ENCODE data around the gene GRIN3B.

GRIN3B gene

DNA sequence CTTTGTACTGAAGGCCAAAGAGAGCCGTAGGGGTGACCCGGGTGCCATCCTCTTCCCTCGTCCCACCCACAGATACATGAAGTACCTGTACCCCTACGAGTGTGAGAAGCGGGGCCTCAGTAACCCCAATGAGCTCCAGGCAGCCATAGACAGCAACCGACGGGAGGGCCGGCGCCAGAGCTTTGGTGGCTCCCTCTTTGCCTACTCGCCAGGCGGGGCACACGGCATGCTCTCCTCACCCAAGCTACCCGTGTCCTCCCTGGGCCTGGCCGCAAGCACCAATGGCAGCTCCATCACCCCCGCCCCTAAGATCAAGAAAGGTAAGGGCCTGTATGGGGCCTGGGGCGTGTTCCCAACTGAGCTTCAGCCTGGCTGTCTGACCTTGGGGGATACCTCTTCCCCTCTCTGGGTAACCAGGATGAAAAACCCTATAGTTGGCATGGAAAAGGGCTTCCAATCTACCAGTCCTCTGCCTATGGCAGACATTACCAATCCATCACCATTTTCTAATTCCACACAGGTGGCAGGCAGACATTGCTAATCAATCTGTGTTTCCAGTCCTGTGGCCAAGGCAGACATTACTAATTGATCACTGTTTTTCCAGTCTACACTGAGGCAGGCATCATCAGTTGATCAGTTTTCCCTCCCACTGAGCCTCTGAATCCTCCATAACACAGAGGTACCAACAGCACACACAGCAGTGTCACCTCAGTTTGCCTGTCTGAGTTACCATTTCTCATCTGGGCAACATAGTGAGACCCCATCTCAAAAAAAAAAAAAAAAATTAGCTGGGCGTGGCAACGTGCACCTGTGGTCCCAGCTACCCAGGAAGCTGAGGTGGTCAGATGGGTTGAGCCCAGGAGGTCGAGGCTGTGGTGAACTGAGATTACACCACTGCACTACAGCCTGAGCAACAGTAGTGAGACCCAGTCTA lies 35.2 kb upstream of the GRIN3B start:
- no peak for DNase-seq (ENCODE audit: low read depth)

DNA sequence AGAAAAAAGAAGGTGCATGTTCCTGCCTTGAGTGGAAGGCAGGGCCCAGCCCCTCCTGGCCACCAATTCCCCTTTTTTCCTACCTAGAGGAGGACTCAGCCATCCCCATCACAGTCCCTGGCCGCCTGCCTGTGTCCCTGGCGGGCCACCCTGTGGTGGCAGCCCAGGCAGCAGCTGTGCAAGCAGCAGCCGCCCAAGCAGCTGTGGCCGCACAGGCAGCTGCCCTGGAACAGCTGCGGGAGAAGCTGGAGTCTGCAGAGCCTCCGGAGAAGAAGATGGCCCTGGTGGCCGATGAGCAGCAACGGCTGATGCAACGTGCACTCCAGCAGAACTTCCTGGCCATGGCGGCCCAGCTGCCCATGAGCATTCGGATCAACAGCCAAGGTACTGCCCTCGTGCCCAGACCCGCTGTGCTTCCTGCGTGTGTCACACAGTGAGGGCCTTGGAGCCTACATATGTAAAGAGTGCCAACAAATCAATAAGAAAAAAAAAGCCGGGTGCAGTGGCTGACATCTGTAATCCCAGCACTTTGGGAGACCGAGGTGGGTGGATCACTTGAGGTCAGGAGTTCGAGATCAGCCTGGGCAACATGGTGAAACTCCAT lies 33.6 kb upstream of the GRIN3B start:
- no peak for DNase-seq (ENCODE audit: low read depth)

DNA sequence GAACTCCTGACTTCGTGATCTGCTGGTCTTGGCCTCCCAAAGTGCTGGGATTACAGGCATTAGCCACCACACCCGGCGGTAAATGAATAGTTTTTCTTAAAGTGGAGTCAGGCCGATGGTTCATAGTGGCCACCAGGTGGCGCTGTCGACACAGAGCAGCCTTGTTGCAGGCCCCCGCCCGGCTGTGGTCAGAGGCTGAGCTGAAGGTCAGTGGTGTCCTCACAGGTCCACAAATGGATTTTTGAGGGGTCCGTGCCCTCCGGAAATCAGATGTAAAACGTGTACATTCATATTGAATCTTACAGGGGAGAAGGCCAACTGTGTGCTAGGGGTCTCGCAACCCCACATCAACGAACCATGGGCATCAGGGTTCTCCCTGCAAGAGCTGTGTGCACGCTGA lies 29.5 kb upstream of the GRIN3B start:
- no peak for DNase-seq (ENCODE audit: low read depth)

DNA sequence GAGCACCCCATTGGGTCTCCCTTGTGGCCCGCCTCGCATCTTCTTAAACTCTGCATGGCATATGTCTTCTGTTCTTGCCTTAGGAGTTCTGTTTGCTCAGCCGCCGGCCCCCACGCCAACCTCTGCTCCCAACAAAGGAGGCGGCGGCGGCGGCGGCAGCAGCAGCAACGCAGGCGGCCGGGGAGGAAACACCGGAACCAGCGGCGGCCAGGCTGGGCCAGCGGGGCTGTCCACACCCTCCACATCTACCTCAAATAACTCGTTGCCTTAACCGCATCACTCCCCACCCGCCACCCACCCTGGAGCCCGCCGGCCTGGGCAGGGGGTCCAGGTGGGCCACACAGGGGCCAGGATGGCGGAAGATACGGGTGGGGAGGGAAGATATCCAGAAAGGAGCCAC lies 28.4 kb upstream of the GRIN3B start:
- DNase-seq (ENCODE audit: low read depth): no peak

DNA sequence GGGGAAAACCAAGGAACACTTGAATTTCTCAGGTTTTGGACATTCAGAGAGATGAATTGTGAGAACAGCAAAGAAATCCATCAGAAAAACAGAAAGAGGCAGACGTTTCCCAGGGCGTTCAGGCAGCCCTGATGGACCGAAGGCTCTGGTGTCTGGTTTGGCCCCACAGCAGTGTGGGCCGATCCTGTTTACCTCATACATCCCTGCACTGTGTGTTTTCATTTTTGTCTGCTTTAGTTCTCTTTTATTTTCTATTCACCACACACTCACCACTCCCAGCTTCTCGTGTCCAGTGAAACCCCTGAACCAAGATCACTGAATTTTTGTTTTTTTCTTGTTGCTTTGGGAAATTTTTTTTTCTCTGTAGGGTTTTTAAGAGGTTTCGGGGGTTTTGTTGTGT lies 27.9 kb upstream of the GRIN3B start:
- DNase-seq (ENCODE audit: low read depth): no peak

DNA sequence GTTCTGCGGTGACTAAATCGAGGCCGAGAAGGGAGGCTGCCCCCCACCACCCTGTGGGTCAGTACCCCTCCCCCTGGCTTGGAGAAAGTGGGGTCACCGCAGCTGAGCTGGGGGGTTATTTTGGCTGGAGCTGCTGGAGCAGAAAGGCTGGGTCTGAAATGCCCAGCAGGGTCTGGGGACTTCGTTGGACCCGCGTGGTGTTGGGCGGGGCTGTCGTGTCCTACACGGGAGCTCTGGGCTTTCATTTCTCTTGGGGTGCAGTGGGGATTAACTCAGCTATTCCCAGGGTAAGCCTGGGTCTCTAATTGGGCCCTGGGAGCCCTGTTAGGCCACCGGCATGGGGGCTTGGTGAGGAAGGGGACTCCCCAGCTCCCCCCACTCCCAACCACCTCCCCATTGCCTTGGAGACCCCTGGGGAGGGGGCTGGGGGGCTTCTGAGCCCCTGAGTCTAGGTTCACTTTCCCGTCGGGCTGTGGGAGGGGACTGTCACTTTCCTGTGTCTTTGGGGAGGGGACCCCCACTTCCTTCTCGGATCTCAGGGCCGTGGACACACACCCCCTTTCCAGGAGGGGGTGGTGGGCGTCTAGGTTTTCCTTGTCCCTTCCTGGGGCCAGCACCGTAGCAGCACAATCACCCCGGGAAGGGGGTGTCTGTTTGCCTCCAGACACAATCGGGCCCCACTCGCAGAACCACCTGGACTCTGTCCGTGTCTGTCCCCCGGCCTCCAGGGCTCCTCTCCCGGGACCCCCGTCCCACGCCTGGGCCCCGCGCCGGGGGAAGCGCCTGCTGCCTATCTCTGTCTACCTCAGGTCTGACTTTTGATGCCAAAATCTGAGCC lies 26.3 kb upstream of the GRIN3B start:
- DNase-seq (ENCODE audit: low read depth): no peak

DNA sequence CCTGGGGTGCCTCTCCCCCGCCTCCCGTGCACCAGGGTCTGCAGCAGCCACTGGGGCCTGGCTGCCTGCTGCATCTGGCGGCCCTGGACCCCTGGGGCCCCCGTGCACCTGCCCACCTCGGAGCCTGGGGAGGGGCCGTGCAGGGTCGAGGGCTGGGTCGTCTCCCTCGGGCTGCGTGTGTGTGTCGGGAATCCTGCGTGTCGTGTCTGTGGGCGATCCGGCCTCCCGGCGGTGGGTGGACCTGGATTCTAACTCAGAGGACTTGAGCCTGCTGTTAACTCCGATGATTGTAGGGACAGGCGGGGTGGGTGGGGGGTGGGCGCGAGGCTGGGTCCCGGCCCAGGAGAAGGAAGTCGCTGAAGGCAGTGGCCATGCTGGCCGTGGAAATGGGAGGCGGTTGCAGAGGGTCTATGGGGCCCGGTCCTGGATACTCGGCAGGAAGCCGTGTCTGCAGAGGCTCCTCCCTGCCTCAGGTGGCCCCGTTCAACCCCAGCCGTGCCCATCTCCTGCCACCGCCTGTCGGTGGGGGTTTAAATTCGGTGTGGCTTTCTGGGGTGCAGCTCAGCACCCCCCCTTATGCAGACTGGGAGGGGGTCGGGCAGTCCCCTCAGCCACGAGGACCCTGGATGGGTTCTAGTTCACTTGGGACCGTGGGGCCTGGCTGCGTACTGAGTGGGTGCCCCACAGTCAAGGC lies 25.5 kb upstream of the GRIN3B start:
- no peak for DNase-seq (ENCODE audit: low read depth)

DNA sequence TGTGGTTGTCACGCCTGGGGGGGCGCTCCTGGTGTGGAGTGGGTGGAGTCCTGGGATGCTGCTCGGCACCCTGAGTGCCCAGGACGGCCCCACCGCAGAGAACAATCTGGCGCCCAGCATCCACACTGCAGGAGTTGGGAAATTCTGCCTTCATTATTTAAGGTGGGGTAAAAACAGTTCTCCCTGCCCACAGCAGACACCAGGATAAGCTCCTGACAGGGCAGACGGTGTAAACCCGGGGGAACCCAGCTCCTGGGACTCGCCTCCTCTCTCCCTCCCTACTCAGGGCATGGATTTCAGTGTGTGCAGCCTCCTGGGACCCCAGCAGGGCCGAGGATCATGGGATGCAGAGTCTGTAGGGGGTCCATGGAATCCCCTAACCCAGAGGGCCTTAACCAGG lies 23.7 kb upstream of the GRIN3B start:
- no peak for DNase-seq (ENCODE audit: low read depth)

DNA sequence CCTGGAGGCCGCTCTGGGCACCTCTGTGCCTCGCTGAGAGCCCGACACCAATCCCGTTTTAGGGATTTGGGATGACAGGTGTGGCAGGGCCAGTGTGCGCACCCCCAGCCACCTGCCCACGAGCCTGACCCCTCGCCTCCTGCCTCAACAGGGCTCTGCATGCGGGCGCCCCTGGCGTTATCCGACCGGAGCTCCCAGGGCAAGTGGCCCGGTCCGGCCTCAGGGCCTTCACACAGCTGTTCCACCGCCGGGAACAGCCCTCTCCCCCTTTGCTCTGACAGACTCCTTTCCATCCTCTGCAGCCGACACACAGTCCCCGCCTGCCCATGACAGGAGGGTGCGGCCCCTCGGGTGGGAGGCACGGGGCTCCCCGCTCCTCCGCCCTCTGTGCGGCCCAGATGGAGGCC lies 23.2 kb upstream of the GRIN3B start:
- no peak for DNase-seq (ENCODE audit: low read depth)

DNA sequence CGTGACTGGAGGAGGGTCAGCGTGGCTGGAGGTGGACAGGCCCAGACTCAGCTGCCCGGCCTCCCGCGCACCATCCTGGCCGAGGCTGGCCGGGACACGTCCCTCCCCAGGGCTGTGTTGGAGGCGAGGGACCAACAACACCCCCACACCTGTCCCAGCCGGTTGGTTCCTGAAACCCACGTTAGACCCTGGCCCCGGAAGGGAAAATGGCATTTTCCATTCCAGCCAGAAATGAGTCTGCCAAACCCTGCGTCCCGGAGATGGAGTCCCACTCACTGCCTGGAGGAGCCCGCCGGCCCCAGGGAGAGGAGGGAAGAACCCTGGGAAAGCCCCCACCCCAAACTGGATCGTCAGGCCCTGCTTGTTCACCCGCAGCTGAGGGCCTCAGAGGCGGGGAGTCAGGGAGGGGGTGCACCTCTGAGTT lies 20.9 kb upstream of the GRIN3B start:
- no peak for DNase-seq (ENCODE audit: low read depth)

DNA sequence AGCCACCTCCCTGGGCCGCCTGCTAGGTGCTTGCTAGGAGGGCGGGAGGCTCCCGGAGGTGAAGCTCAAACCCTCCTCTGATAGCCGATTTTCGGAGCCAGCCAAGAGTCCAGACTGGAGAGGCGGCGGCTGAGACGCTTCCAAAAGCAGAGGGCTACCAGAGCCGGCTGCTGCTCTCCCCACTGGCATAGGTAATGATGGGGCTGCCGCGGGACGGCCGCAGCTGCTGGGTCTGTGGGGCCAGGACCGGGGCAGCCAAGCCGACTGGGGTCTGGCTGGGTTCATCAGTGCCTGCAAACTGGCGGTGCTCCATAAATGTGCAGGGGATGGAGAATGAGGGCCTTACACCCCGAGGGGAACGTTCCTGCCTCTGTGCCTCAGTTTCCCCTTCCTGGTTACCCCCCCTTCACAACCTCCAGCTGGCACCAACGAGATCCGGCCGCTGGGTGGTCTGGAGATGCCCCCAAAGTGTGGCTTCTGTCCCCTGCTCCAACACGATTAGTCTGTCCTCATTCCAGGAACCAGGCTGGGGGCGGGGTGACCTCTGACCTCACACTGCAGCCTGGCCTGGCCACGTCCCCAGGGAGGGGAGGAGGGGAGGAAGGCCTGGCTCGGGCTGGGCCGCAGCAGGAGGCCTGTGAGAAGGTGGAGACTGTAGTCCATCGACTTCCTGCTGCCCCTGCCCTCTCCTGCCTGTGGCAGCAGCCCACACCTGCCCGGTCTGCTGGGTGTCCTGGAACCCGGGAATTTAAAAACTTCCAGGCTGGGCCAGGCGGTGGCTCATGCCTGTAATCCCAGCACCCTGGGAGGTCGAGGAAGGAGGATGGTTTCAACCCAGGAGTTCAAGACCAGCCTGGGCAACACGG lies 19.9 kb upstream of the GRIN3B start:
- no peak for DNase-seq (ENCODE audit: low read depth)

DNA sequence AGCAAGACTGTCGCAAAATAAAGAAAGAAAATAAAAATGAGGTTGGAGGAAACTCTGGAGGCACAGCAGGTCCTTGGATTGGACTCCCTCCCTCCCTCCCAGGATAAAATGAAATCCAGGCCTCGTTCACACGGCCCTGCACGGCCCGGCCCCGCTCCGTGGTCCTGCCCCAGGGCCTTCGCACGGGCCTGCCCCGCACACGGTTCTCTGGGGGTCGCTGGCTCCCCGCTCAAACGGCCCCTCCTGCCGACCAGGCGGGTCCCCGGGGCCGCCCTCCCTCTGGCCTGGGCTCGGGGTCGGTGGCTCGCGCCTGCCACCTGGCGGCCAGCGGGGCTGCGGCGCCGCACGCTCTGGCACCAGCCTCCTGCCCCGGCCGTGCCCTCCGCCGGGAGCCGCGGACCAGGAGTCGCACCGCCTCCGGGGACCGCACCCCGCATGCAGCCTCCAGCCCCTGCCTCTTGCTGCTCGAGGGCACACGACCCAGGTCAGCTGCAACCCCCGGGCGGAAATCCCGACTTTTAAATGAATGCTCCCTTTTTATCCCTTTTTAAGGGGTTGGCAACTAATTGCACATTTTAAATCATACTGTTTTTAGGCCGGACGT lies 17.6 kb upstream of the GRIN3B start:
- DNase-seq (ENCODE audit: low read depth): peak; percentile 50

DNA sequence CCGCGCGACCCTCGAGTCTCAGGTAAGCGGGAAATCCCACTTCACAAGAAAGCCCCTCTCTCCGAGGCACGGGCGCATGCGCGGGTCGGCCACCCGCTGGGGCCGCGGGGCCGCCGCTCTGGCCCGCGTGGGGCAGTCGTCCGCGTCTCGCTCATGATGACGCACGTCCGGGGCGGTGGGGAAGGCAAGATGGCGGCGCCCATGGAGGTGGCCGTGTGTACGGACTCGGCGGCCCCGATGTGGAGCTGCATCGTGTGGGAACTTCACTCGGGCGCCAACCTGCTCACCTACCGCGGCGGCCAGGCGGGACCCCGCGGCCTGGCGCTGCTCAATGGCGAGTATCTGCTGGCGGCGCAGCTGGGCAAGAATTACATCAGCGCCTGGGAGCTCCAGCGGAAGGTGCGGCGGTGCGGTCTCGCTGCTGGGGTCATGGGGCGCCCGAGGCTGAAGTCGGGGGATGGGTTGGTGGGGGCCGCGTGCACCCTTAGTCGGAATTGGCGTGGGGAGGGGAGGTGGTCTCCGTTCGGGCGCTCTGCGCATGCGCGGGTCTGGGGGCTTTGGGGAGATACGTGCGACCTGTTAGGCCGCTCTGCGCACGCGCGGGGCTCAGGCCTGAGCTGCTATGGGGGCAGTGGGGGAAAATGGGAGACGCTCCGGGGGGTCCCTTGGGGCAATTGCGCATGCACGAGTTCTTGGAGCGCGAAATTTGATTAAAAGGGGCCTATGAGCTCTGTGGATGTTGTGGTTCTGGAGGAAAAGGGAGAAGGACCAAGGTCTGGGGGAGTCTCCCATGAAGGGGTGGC lies 15.9 kb upstream of the GRIN3B start, which contains the start of gene WDR18:
Gene WDR18, plus strand, starts transcription at position 181 of the 803 bp plus-strand sequence. Its CDS starts 9 bp downstream, at position 190.
- DNase-seq (ENCODE audit: low read depth): peak; percentile 84

DNA sequence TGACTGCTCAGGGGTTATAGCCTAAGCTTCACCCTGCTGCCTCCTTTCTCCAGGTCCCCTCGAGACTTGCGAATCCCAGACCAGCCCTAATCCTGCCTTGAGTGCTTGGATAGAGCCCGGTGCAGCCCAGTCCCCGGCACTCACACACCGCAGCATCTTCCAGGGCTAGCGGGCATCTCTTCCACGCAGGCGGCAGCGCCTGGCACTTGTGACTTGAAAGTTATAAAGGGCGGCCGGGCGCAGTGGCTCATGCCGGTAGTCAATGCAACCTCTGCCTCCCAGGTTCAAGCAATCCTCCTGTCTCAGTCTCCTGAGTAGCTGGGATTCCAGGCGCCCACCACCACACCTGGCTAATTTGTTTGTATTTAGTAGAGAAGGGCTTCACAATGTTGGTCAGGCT lies 14.1 kb upstream of the GRIN3B start:
- no peak for DNase-seq (ENCODE audit: low read depth)

DNA sequence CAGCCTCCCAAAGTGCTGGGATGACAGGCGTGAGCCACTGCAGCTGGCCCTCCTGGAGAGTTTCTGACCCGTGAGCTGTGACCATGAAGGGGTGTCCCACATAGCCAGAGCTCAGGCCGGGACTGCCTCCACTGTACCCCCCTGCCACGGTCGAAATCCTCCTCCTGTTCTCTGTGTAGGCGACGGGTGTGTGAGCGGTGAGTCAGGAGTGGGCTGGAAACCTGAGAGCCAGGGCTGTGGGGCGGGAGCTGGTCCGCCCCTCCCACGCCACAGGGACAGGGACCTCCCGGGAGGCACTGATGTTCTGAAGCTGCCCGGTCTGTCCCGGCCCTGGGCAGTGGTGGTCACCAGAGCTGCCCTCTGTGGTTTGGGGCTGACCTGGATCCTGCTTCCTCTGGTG lies 12.1 kb upstream of the GRIN3B start:
- no peak for DNase-seq (ENCODE audit: low read depth)

DNA sequence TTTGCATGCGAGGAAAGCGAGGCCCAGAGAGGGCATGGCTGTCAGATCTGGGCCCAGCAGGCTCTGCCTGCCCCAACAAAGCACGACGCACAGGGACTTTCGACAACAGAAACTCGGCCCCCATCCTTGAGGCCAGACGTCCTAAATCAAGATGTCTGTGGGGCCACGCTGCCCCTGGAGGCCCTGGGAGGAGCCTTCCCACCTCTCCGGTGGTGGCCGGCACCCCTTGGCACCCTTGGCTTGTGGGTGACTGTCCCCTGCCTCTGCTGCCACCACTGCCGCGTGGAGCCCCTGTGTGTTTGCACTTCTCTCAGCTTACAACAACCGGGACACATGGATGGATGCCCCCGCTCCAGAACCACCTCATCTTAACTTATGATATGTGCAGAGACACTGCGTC lies 11.7 kb upstream of the GRIN3B start:
- DNase-seq (ENCODE audit: low read depth): no peak

DNA sequence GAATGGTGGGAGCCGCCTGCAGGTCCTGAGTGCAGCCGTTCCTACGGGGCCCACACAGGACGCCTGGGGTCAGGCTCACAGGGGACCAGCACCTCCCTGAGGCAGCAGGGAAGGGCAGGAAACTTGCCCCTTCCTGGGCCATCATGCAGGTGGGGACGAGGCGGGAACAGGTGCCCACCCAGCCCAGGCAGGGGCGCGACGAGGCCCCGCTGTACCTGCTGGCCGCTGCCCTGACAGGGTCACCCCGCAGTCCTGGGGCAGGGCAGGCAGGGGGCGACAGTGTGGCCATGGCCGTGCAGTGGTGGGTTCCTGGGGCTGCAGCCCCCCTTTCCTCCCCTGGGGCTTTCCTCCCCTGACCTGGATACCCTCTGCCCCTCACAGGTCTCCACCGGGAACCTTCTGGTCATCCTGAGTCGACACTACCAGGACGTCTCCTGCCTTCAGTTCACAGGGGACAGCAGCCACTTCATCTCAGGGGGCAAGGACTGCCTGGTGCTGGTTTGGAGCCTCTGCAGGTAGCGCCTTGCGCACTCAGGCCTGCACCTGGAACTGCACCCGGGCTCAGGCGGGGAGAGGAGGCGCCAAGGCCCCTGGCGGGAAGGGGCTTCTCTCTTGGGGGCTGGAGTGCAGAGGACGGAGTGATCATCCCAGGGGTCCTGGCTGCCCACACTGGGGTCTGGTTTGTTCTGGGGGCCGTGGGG lies 10.7 kb upstream of the GRIN3B start:
- DNase-seq (ENCODE audit: low read depth): no peak

DNA sequence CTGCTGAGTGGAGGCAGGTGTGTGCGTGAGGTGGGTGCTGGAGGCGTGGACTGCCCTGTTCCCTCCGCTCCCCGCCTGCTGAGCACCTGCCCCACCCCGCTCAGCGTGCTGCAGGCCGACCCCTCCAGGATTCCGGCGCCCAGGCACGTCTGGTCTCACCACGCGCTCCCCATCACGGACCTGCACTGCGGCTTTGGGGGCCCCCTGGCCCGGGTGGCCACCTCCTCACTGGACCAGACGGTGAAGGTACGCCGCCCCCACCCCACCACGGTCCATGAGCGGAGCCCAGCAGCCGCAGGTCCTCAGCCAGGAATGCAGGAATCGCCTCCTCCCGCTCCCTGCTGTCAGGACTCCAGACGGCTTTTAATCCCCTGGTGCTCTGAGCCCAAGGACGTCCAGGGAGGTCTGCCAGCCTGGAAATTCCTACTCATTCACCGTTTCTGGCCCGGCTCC lies 10.1 kb upstream of the GRIN3B start:
- DNase-seq (ENCODE audit: low read depth): no peak

DNA sequence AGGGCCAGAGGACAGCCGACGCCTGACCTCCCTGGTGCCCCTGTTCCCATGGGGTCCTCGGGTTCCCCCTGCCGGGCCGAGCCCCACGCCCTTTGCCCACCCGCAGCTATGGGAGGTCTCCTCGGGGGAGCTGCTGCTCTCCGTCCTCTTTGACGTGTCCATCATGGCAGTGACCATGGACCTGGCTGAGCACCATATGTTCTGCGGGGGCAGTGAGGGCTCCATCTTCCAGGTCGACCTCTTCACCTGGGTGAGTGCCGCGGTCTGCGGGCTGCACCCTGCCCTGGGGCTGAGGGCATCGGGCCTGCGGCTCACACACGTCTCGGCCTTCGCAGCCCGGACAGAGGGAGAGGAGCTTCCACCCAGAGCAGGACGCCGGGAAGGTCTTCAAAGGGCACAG lies 9.5 kb upstream of the GRIN3B start:
- no peak for DNase-seq (ENCODE audit: low read depth)
